Osteocyte (in vitro differentiated cells): ENCODE data around the gene OSR1. TPM values are rescaled to one million over a fixed set of nuclear protein-coding genes. Genes with fewer than 3 reads are reported as not detected.

Experiments
- DNase-seq: peaks from one replicate; pipeline ENCODE4 v3.0.0; 2021; ENCODE audit warnings: mixed read lengths; ENCODE audit not compliant: unreplicated experiment; ENCODE audit errors: extremely low spot score
- H3K27ac Mint-ChIP-seq: one replicate; pipeline ENCODE4 v1.8.0; 2021; ENCODE audit warnings: mild to moderate bottlenecking, mixed read lengths; ENCODE audit not compliant: unreplicated experiment
- H3K27me3 Mint-ChIP-seq: one replicate; pipeline ENCODE4 v1.8.0; 2021; ENCODE audit warnings: mixed read lengths; ENCODE audit not compliant: unreplicated experiment
- H3K36me3 Mint-ChIP-seq: one replicate; pipeline ENCODE4 v1.8.0; 2021; ENCODE audit warnings: mixed read lengths; ENCODE audit not compliant: unreplicated experiment
- H3K4me1 Mint-ChIP-seq: one replicate; pipeline ENCODE4 v1.8.0; 2021; ENCODE audit warnings: mixed read lengths; ENCODE audit not compliant: unreplicated experiment
- H3K4me3 Mint-ChIP-seq: one replicate; pipeline ENCODE4 v1.8.0; 2021; ENCODE audit warnings: mild to moderate bottlenecking, moderate library complexity, mixed read lengths; ENCODE audit not compliant: unreplicated experiment
- H3K9me3 Mint-ChIP-seq: one replicate; pipeline ENCODE4 v1.8.0; 2021; ENCODE audit warnings: mixed read lengths; ENCODE audit not compliant: unreplicated experiment
- total RNA-seq: library from RNA; stranded (reverse); gene quantifications from 2 replicates; pipeline ENCODE4 v1.2.1, GENCODE V29; 2021
- TF ChIP-seq, protein P1 (sequence below): fragments of 200-600 bp; sonication (generic); IDR thresholded peaks from 2 replicates; pipeline ENCODE4 v1.5.0; 2021; ENCODE audit warnings: antibody characterized with exemption, mild to moderate bottlenecking, moderate library complexity

Gene OSR1
- total RNA-seq, 1 donor from 2014 or later = 5.8 TPM

DNA sequence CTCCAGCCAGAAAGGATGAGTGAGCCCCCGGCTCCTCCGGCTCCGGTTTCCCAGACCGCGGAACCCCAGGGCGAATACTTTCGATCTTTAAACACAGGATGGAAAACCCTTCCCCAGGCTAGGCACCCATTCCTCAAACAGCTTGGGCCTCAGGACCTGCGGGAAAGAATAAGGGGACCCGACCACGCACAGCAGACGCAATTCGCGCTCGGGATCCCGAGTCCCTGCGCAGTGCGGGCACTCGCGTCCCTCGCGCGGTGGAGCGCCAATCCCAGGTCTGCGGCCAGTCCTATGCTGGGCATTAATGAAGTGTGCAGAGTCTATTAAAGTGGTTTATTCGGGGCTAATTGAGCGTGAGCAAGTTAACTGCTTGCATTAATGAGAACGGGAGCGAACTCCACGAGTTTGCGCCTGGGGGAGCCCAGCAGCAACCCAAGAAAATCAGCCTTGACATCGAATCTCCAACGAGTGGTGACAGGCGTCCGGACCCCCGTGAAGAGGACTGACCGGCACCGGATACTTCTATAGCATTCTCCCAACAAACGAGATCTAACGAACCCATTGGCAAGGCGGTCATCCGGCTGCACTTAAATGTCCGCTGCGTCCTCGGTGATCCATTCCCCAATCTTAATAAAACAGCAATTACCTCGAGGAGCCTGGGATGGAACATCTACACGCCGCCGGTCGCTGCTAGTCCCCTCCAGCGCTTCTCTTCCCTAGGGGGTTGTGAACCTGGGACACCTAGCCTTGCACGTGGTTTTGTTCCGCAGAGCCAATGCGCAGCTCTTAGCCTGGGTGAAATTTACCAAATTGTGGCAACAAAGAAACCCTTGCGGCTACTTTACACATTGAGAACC lies 1.6 kb downstream of the OSR1 start:
- H3K27me3 Mint-ChIP-seq = peaks cover 22% of the 10 kb centered on the region
- DNase-seq = peak; percentile 70
- peaks cover 14% of the 10 kb centered on the region for H3K36me3 Mint-ChIP-seq
- peaks cover 29% of the 10 kb centered on the region for H3K4me1 Mint-ChIP-seq
- peak overlapping the region; percentile 82 for H3K4me3 Mint-ChIP-seq
- no peak overlapping the region for H3K27ac Mint-ChIP-seq
- TF ChIP-seq, protein P1, sequence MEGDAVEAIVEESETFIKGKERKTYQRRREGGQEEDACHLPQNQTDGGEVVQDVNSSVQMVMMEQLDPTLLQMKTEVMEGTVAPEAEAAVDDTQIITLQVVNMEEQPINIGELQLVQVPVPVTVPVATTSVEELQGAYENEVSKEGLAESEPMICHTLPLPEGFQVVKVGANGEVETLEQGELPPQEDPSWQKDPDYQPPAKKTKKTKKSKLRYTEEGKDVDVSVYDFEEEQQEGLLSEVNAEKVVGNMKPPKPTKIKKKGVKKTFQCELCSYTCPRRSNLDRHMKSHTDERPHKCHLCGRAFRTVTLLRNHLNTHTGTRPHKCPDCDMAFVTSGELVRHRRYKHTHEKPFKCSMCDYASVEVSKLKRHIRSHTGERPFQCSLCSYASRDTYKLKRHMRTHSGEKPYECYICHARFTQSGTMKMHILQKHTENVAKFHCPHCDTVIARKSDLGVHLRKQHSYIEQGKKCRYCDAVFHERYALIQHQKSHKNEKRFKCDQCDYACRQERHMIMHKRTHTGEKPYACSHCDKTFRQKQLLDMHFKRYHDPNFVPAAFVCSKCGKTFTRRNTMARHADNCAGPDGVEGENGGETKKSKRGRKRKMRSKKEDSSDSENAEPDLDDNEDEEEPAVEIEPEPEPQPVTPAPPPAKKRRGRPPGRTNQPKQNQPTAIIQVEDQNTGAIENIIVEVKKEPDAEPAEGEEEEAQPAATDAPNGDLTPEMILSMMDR = no peak
- no peaks in the 10 kb centered on the region for H3K9me3 Mint-ChIP-seq

DNA sequence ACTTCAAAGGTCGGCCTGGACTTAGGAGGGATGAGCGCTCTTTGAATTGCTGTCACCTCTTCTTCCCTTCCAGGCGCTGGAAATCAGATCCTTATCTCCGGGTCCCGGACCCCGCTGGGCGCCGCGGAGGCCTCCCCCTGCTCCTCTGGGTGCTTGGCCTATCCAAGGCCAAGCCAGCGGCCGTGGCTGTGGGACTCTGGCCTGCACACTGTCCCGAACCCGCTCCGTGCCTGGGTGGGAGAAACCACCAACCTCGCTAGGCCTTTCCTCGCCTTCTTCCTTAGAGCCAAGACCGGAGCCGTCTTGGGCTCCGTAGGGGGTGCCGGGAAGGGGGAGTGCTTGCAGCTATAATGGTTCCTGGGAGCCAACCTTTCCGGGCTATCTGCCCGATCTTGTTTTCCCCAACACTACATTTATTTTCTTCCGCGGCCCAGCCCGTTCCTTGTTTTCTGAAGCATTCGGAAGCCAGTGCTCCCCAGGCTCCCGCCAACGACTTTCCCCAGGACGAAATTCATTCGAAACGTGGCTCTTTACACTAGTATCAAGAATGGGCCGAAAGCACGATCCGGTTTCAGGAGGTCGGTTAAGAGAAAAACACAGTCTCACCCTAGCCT lies 2.4 kb downstream of the OSR1 start:
- peak; percentile 81 for DNase-seq
- TF ChIP-seq, protein P1 = no peak

DNA sequence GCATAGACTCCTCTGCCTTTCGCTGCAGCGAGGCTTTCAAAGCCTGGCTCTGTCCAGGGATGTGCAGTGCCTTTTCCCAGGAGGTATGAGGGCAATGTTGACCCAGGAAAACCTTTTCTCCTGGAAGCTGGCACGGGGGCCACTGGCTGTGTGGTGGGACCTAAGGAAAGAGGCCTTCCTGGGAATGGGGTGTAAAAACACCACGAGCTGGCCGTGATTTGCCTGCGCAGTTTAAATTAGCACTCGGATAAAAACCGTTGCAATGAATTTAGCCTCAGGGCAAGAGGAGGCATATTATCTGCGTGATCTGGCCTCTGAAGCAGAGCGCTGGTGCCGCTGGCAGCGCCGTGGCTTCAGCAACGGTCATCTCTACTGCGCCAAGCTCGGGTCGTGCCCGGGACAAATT lies 3.0 kb downstream of the OSR1 start:
- Mint-ChIP-seq H3K36me3 (peaks cover 17% of the 10 kb centered on the region), H3K27ac (no peak overlapping the region), H3K9me3 (no peaks in the 10 kb centered on the region), H3K4me1 (peaks cover 33% of the 10 kb centered on the region), H3K27me3 (peaks cover 22% of the 10 kb centered on the region), H3K4me3 (no peak overlapping the region)
- peak; percentile 67 for DNase-seq
- TF ChIP-seq, protein P1 = no peak

More for the DNA sequence above, 2.4 kb downstream of the OSR1 start:
- H3K27ac Mint-ChIP-seq = no peak overlapping the region
- peaks cover 22% of the 10 kb centered on the region for H3K27me3 Mint-ChIP-seq
- H3K4me1 Mint-ChIP-seq = peaks cover 28% of the 10 kb centered on the region
- no peaks in the 10 kb centered on the region for H3K9me3 Mint-ChIP-seq
- peak overlapping the region; percentile 82 for H3K4me3 Mint-ChIP-seq
- peaks cover 15% of the 10 kb centered on the region for H3K36me3 Mint-ChIP-seq

DNA sequence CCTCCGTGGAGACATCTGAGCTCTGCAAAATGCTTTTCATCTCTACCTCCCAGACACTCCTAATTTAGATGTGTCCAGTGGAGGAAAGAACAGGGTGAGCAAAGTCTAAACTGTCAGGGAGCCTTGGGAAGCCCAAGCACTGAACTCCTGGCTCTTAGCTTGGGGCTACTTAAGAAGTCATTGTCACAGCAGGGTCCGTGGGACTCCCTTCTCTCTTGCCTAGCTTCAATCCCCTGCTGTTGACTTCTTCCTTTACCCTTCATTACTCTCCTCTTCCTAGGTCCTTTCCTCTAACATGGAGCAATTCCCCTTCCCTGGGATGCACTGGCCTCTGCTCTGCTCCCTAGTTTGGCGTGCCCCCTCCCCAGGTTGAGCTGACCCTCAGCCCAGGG lies 3.4 kb downstream of the OSR1 start:
- H3K36me3 Mint-ChIP-seq = peaks cover 17% of the 10 kb centered on the region
- H3K4me1 Mint-ChIP-seq = peaks cover 33% of the 10 kb centered on the region
- peaks cover 22% of the 10 kb centered on the region for H3K27me3 Mint-ChIP-seq
- H3K27ac Mint-ChIP-seq = no peak overlapping the region
- TF ChIP-seq, protein P1 = no peak
- H3K4me3 Mint-ChIP-seq = no peak overlapping the region
- DNase-seq = no peak
- H3K9me3 Mint-ChIP-seq = no peaks in the 10 kb centered on the region

DNA sequence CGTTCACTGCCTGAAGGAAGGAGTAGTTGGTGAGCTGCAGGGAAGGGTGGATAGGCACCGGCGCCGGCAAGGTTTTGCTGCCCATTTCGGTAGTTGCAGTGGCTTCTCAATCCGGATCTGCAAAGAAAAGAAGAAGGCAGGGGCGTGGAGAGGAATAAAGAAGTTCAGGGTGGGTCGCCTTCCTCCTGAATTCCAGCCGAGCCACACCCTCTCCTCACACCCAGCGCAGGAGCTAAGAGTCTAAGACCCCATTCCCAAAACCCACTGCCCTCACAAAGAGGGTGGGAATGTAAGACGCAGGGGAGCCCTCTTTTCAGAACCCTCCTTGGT lies 4.7 kb downstream of the OSR1 start:
- no peak overlapping the region for H3K4me3 Mint-ChIP-seq
- H3K36me3 Mint-ChIP-seq = peaks cover 17% of the 10 kb centered on the region
- H3K4me1 Mint-ChIP-seq = peaks cover 29% of the 10 kb centered on the region
- TF ChIP-seq, protein P1 = no peak
- peak; percentile 69 for DNase-seq
- no peak overlapping the region for H3K27ac Mint-ChIP-seq
- H3K9me3 Mint-ChIP-seq = no peaks in the 10 kb centered on the region
- H3K27me3 Mint-ChIP-seq = peaks cover 22% of the 10 kb centered on the region
